HG02870 (cell line): ENCODE measurements around the gene MTA2.
A peak's percentile ranks its signal among the peaks of the same experiment; 100 is the strongest.
"Not testable (repeated sequence)": the region's sequence is repeated elsewhere in the genome, so short reads cannot be mapped to it uniquely, and the experiment has no call there.

Experiments
- ATAC-seq: cut with Tn5 transposase; IDR thresholded peaks from one replicate; pipeline ENCODE4 v1.9.1; 2021; ENCODE audit warnings: mild to moderate bottlenecking, moderate library complexity; ENCODE audit not compliant: unreplicated experiment

The MTA2 gene

DNA sequence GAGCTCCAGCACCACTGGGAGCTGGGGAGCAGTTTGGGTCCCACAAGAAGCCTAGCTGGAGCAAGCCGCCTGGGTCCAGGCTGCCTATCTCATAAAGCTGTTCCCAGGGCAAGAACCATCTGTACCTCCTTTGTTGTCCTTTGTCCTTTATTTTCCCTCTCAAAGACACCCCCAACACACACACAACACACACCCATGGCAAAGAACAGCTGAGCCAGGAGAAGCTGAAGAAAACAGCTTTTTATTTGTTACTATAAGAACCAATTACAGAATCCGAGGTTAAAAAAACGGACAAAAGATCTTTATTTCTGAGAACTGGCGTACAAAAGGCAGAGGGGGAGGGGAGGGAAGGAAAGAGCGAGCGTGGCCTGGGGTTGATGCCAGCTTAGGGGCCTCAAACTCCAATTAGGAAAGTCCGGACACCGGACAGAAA is 8.7 kb downstream of the MTA2 start:
- ATAC-seq = no peak

GRCh38 chr11:62592146-62592815 is 9.4 kb downstream of the MTA2 start:
- ATAC-seq = no peak

- ATAC-seq = peak; percentile 89
Measured at GRCh38 chr11:62591448-62592145, 10.1 kb downstream of the MTA2 start, which contains the start of gene TUT1. TSS of gene TUT1 (minus strand) at chr11:62591523. CDS start at chr11:62591485, 38 bp downstream.

DNA sequence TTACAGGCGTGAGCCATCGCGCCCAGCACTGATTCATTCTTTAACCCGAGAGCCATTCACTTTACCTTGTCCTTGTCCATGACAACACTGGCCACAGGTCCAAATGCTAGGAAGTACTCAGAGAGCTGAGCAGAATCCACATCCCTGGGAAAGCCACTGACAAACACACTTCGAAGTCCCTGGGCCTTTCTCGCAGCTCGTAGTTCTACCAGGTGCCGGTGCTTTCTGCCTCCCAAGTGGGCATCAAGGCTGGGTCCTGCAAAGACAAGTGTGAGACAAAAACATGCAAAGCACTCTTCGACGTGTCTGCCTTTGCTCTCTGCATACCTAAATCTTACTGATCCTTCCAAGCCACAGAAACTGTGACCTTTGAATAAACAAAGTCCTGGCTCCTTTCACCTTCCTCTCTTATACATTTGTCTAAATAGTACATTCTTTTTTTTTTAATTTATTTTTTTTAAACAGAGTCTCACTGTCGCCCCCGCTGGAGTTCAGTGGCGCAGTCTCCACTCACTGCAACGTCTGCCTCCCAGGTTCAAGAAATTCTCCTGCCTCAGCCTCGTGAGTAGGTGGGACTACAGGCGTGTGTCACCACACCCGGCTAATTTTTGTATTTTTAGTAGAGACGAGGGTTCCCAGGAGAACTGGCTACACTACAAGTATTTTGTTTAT is 12.6 kb downstream of the MTA2 start:
- no peak for ATAC-seq

DNA sequence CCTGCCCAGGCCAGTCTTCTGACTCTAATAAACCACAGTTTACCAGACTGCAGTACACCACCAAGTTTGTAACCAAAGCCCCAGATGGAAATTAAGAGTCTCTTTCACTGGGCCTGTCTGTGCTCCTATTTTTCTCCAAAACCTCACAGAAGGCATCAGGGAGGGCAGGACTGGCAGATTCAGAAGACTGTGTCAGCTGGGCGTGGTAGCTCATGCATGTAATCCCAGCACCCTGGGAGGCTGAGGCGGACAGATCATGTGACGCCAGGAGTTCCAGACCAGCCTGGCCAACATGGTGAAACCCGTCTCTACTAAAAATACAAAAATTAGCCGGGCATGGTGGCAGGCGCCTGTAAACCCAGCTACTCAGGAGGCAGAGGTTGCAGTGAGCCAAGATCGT is 16.3 kb downstream of the MTA2 start:
- not testable (repeated sequence) for ATAC-seq

GRCh38 chr11:62581735-62582134 is 19.9 kb downstream of the MTA2 start:
- not testable (repeated sequence) for ATAC-seq

DNA sequence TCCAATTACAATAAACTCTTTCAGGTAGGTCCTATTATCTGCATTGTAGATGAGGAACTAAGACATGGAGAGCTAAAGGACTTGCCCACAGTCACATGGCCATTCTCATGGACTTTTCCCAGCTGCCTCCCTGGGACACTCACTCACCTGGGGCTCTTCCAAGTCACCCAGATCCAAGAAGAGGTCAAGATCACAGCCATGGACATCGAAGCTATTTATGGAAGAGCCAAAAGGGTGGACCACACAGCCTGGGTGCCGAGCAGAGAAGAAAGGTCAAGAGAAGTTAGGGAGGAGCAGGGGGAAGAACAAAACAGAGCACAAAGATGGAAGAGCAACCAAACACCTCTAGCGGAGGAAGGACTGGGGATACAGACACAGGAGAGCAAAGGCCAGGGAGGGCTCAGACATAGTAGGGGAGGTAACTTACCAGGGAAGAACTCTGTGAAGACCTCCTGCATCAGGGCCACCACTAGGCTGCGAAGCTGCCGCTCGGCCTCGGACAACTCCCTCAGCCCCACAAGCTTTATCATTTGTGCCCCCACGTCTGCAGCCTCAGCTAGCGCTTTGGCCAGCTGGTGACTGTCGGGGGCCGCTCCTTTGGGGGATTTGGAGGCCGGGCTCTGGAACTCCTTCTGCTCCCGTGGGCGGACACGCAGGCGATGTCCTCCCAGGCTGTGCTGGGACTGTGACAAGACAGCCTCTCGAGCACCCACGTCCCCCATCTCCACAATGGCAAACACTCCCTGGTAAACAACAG is 20.5 kb downstream of the MTA2 start:
- ATAC-seq = no peak

GRCh38 chr11:62579252-62579651 is 22.4 kb downstream of the MTA2 start:
- no peak for ATAC-seq

DNA sequence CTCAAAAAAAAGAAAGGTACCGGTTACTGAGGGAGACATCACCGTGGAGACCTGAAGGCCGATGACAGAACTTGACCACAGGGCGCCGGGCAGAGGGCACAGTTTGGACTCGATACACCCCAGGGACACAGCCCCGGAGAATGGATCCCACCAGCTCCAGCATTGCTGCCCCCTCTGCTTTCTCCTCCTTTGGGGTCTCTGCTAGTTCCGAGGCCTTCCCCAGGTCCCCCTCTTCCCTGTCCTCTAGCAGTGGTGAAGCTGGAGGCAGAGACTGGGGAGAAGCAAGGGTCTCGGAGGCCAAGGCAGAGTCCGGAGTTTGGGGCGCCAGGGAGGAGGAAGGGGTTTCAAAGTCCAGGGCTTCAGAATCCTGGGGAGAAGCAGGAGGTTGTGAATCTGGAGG is 23.1 kb downstream of the MTA2 start:
- no peak for ATAC-seq

DNA sequence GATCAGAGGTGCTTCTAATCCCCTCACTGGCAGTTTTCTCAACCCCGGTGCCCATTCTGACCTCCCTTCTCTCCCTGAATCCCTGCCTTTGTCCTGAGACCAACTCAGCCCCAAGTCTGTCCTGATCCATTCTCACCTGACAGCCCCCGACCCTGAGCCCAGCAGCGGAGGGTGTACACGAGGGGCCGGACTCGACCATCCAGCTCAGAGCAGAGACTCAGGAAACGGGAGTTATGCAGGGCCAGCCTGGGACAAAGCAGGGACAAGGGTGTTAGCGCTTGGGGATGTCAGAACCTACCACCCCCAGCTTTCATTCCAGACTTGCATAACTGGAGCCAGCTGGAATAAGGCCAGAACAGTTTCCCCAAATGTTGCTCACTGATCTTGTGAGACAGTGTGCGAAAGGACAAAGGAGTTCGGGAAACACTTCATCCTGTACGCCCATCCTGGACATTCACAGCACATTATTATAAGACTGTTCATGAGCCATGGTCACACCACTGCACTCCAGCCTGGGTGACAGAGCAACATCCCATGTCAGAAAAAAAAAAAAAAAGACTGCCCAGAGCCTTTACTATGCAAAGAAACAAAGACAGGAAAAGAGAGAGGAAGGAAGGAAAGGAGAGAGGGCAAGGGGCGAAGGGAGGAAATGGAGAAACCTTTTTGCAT is 24.5 kb downstream of the MTA2 start:
- ATAC-seq = no peak

GRCh38 chr11:62575837-62576236 is 25.8 kb downstream of the MTA2 start:
- no peak for ATAC-seq

DNA sequence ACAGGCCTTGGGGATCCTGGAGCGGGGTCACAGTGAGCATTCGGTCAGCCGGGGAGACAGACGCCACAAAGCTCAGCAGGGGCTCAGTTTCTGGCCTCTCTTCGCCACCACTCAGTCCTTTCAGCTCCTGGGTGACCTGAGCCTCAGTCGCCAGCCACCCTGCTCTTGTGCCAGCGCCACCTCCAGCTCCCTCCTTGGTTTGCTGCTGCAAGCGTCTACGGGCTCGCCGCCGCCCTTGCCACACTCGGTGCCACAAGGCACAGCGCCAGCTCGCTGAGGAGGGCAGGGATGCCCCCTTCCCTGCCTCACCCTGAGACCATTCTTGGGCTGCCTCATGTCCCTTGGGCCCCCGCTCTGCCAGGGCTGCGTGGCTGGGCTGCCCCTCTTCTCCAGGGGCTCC is 26.5 kb downstream of the MTA2 start:
- no peak for ATAC-seq

GRCh38 chr11:62574363-62575071 is 27.1 kb downstream of the MTA2 start:
- no peak for ATAC-seq

DNA sequence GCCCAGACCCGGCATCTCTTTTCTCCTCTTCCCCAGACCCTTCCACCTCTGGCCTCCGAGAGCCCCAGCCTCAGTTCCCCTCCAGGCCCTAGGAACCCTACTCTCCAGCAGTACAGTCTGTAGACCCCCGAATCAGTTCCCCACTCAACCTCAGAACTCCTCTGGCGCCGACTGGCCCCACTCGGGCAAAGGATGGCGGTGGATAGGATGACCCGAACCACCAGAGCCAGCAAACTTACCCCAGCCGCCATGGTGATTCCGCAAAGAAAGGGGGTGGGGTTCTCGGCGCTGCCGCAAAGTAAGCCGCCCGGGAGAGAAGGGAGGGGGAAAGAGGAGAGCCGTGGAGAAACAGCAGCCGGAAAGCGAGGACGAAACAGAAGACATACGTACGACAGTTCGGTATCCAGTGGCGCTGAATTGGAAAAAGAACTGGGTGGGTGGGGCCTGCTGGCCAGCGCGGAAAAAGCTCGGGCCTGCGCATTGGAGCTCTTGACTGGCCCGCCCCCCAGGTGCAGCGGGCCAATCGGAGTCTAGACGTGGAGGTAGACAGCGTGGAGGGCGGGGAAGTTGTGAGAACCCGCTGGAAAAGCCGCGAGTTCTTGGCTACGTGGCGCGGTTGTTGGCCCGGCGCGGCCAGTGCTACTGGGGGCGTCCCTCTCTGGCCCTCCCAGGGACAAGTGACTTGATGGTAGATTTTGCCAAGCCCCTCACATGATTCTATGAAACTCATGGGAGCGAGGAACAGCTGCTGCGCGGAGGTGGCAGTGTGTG is 27.9 kb downstream of the MTA2 start, which contains the start of gene EEF1G:
Gene EEF1G, minus strand, starts transcription at position 300 of the 771 bp plus-strand sequence. Its CDS starts 49 bp downstream, at position 251.
- ATAC-seq = peak; percentile 89

GRCh38 chr11:62573006-62573591 is 28.6 kb downstream of the MTA2 start:
- no peak for ATAC-seq

- ATAC-seq = no peak
Measured at GRCh38 chr11:62572431-62572830, 29.2 kb downstream of the MTA2 start.

DNA sequence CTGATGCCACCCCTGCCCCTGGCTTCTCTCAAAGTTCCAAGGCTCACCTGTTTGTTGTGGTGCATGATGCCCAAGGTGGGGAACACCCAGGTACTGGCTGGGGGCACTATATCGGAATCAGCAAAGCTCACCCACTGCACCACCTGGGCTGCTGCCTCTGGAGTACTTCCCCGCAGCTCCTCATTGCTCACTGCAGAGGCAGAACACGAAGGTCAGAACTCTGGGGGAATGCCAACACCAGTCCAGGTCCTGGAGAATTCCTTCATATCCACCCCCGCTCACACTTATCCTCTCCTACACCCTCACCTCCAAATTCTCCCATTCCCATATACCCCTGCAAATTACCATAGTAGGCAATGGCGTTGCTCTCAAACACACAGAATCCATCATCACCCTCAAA is 30.2 kb downstream of the MTA2 start:
- not testable (repeated sequence) for ATAC-seq

GRCh38 chr11:62570903-62571302 is 30.8 kb downstream of the MTA2 start:
- not testable (repeated sequence) for ATAC-seq

DNA sequence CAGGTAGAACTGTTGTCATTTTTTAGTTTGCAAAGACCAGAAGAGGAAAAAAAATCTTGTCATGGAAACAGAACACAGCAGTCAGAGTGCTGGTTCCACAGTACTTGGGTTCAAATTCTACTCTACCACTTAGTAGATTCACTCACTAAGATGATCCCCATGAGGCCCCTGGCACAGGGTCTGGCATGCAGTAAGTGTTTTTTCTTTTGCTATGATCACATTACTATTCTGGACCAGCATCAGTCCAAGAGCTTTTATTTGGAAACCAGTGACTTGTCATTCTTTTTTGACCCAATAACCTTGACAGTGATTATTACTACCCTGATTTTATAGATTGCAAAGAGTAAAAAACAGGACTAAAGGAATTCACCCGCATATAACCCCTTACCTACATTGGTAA is 32.1 kb downstream of the MTA2 start:
- ATAC-seq = no peak
